MM.1S (cell line): ENCODE data around the gene SLC36A4.

ENCODE experiments used
- CTCF ChIP-seq: fragments of 300-600 bp; sonication (generic); IDR thresholded peaks from 2 replicates; pipeline ENCODE4 v1.5.1; 2016; ENCODE audit warnings: antibody characterized with exemption, low read length, mixed read lengths
- EZH2 ChIP-seq: fragments of 300-600 bp; sonication (generic); optimal IDR thresholded peaks from 2 replicates; pipeline ENCODE3; 2017; ENCODE audit warnings: low read depth, mild to moderate bottlenecking, antibody characterized with exemption, low read length, mixed read lengths
- EZH2phosphoT487 ChIP-seq: fragments of 300-600 bp; sonication (generic); IDR thresholded peaks from 2 replicates; pipeline ENCODE4 v1.6.1; 2018; ENCODE audit warnings: antibody characterized with exemption, low read length

- TF ChIP-seq CTCF (no peak), EZH2 (no peak), EZH2phosphoT487 (no peak)
These were observed 539 bp upstream of the SLC36A4 start for GRCh38 chr11:93198215-93198845.
